OCI-LY7 (cell line): ENCODE data around the gene TGFBRAP1.

Experiments used
- EZH2phosphoT487 ChIP-seq: fragments of 200-600 bp; sonication (generic); IDR thresholded peaks from 2 replicates; pipeline ENCODE4 v1.6.1; 2018; ENCODE audit warnings: low read depth, borderline replicate concordance, mild to moderate bottlenecking, mixed run types, antibody characterized with exemption, low read length, moderate library complexity, mixed read lengths
- TF ChIP-seq, protein P1 (sequence below): fragments of 200-600 bp; sonication (generic); conservative IDR thresholded peaks from 2 replicates; pipeline ENCODE4 v1.5.1; 2014; ENCODE audit warnings: mild to moderate bottlenecking, antibody characterized with exemption, low read length, moderate library complexity, mixed read lengths

DNA sequence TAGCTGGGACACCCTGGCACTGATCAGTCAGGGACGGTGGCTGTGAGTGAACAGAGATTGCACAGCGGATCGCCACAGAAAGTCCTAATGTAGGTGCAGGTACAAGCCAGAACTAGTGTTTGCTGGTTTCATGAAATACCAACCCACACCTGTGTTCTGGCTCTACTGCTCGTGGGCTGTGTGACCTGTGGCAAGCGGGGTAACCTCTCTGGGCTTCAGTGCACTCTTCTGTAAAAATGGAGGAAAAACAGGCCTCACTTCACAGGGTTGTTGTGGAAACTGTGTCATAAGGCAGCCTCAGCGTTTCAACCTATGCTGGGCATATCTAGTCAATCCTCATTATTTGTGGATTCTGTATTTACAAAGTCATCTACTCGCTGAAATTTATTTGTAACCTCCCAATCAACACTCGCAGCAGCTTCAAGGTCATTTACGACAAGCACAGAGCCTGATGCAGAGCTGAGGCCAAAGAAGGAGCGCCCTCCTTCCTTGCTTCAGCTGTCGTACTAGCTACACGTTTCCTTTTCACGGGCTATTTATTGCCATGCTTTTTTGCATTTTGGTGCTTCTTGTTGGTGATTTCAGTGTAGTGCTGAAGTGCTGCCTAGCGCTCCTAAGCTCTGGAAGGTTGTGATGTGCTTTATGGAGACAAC is 58.0 kb downstream of the TGFBRAP1 start:
- TF ChIP-seq, protein P1, sequence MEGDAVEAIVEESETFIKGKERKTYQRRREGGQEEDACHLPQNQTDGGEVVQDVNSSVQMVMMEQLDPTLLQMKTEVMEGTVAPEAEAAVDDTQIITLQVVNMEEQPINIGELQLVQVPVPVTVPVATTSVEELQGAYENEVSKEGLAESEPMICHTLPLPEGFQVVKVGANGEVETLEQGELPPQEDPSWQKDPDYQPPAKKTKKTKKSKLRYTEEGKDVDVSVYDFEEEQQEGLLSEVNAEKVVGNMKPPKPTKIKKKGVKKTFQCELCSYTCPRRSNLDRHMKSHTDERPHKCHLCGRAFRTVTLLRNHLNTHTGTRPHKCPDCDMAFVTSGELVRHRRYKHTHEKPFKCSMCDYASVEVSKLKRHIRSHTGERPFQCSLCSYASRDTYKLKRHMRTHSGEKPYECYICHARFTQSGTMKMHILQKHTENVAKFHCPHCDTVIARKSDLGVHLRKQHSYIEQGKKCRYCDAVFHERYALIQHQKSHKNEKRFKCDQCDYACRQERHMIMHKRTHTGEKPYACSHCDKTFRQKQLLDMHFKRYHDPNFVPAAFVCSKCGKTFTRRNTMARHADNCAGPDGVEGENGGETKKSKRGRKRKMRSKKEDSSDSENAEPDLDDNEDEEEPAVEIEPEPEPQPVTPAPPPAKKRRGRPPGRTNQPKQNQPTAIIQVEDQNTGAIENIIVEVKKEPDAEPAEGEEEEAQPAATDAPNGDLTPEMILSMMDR = no peak
- TF ChIP-seq EZH2phosphoT487 = no peak
